HG02884 (cell line): ENCODE results near the gene NUBP2.
A peak's percentile ranks its signal among the peaks of the same experiment; 100 is the strongest.

Experiments used
- ATAC-seq: cut with Tn5 transposase; IDR thresholded peaks from one replicate; pipeline ENCODE4 v1.9.1; 2021; ENCODE audit warnings: mild to moderate bottlenecking, moderate library complexity; ENCODE audit not compliant: unreplicated experiment

Gene NUBP2, protein sequence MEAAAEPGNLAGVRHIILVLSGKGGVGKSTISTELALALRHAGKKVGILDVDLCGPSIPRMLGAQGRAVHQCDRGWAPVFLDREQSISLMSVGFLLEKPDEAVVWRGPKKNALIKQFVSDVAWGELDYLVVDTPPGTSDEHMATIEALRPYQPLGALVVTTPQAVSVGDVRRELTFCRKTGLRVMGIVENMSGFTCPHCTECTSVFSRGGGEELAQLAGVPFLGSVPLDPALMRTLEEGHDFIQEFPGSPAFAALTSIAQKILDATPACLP

DNA sequence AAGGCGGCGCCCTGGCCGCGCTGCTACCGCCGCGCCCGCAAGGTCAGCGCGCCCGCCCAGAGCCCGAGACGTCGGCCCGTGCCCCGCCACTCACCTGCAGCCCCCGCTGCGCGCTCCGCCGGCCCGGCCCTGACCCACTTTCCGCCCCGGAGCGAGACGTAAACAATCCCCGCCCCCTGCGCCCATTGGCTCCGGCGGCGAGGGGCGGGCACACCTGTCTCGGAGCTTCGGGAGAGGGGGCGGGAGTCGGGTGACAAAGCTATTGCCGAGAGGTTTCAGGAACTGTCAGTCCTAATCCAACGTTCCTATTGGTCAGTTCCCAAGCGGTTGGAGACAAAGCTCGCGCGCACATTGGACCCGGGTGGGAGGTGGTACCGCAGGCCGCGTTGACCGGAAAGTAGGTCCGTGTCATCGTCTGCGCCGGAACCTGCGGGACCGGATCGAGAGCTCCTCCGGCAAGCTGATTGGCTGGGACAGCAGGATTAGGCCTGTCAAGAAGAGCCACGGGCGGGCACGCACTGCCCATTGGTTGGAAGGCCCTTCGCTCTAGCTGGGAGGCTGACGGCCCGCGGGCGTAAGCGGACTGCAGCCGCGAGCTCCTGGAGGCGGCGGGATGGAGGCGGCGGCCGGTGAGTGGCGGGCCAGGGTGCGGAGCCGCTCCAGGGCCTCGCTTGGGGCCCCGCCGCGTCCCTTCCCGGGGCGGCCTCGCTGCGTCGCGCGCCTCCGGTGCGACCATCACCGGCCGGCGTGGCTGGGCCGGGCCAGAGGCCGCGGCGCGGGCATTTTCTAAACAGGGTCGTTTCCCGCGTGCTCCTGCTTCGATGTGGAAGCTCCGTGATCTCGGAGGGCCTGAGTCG is at the start of gene NUBP2, which contains the start of gene SPSB3:
TSS of gene NUBP2 (plus strand) at position 553 of the 857 bp plus-strand sequence. CDS start at position 614, 61 bp downstream.
TSS of gene SPSB3 (minus strand) at position 164 of the 857 bp plus-strand sequence. CDS start 1,088 bp downstream, outside the sequence.
- peak; percentile 78 for ATAC-seq

DNA sequence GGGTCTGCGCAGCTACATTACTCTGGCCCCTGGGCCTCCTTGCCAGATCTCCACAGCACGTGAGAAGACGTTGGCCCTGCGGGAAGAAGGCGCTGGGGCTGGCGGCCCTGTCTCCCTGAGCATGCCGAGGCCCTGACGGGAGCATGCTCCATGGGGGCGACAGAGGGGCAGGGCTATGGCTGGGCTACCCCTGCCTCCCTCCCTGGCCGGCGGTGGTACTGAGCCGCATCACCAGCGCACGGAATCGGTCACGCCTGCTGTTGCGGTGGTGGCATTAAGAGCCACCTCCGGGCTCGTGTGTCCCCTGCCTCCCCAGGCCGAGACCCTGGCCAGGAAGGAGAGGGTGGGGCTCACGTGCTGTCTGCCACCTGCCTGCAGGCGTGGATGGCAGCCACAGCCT is 48.6 kb upstream of the NUBP2 start:
- no peak for ATAC-seq

DNA sequence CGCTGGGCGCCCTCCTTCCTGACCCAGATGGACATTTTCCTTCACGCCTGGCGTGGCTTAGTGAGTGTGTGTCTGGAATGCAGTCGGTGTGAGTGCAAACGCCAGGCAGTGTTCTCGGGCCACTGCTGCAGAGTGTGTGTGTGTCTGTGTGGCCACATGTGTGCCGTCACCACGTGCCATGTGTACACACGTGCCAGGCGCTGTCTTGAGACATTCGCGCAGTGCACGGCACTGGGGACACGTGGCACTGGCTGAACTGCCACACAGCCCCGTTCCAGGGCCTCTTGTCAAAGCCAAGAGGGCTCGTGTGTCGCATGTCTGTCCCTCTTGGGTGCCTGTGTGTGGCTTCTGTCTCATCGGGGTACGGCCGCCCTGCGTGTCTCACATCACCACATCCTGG is 47.9 kb upstream of the NUBP2 start:
- no peak for ATAC-seq

DNA sequence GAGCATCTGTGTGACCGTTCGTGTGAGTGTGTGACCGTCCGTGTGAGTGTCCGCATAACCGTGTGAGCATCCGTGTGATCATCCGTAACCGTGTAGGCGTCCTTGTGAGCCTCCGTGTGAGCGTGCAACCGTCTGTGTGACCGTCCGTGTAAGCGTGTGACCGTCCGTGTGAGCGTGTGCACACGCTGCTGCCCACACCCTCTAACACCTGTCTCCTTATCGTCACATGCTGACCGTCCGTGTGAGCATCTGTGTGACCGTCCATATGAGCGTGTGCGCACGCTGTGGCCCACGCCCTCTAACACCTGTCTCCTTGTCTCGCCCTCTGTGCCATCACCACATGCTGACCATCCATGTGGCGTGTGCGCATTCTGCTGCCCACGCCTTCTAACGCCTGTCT is 42.5 kb upstream of the NUBP2 start:
- ATAC-seq: no peak

DNA sequence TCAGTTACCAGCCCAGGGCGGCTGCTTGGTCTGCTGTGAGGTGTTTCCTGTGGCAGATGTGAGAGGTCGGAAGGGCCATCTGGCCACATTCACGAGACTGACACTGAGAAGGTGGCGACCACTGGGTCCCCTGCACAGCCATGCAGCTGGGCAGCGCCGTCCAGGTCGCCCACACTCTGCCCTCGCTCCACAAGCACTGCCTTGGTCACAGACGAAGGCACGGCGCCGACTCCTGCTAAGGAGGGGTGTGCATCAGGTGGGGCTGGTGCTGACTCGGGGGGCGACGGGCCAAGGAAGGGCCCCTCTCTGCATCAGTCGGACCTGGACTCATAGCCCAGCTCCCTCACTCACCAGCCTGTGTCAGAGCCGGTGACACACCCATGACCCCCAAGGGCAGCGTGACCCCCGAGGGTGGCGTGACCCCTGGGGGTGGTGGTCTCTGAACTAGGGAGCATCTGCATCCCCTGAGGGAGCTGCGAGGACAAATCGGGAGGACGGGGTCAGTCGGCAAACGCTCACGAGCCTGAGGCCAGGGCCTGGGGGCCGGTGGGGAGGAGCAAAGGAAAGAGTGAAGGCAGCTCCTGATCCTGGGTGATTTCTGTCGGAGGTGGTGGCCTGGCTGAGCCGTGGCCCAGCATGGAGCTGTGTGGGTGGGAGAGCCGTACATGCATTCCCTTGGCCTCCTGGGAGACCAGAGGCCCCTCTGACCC is 41.8 kb upstream of the NUBP2 start:
- no peak for ATAC-seq

DNA sequence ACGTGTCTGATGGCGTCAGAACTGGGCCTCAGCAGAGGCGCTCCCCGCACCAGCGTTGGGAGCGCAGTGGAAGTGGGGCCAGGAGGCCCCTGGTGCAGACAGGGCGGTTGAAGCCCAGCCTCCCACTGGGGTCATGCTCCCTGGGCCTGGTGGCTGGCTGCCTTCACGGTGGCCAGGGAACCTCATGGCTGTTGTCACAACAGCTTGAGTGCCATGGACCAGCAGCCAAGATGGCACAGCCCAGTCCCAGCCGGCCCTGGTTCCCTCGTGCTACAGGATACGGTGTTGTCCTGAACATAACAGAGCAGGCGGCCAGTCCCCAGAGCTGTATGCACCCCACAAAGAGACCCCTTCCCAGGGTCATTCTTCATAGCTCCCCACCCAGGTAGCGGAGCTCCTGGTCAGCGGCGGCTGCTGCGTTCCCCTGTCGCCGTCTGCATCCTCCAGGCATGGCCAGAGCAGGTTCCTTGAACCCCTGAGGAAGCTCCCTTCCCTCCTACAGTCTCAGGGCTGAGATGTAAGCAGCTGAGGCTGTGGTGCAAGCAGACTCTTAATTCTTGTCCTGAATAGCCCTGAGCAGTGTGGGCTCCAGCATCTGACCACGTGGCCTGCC is 41.1 kb upstream of the NUBP2 start:
- no peak for ATAC-seq

DNA sequence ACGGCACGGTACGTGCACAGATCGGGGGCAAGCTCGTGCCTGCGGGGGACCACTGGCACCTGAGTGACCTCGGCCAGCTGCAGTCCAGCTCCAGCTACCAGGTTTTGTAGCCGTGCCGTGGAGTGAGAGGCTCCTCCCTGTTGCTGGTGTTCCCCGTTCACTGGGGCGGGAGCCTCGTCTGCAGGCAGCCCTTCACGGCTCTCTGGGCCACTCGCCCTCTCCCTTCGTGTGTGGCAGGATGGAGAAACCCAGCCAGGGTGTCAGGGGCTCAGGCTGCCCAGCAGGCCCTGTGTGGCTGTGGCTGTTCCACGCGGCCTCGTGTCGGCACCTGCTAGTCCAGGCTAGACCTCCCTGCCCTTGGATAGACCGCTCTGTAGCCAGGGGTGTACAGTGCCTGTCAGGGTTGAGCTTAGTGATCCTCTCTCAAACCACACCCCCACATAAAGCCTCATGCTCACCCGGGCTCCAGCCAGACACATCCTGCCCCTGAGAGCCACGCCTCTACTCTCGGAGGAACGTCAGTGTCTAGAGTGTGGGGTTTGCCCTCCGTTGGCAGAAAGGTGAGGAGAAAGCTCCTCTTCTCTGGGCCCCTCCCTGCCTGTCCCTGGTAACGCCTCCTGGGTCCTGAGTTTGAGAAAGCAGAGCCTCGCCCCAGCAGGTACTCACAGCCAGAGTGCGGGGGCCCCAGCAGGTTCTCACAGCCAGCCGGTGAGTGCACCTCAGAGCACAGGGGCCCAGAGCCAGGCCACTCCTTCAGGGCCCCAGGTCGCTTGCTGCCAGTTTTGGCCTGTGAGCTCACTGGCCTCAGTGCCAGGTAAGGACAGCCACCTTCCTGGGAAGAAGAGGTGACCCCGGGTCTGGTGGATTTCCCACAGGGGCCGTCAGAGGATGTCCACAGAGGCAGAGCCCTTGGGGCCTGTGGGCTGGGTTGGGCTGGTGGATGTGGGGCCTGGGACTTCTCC is 39.1 kb upstream of the NUBP2 start:
- no peak for ATAC-seq

DNA sequence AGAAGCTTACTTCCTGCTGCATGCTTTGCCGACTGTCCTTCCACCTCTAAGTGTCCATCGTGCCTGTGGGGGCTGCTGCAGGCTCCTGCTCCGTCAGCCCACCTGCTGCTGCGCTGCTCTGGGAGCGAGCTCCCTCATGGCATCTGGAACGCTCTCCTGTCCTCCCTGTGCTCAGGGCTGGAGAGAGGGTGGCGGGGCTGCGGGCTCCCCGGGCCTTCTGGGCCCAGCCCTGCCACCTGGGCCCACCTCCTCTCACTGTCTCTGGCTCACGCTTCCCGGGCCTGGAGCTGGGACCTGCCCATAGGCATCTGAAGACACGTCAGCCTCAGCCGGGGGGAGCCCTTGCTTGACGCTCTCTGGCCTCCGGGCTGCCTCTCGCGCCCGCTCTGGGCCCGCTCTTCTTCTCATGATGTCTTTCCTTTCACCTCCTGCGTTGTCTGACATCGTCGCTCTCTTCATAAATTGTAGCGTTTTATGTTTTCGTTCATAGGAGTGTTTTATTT is 38.4 kb upstream of the NUBP2 start:
- ATAC-seq: no peak

DNA sequence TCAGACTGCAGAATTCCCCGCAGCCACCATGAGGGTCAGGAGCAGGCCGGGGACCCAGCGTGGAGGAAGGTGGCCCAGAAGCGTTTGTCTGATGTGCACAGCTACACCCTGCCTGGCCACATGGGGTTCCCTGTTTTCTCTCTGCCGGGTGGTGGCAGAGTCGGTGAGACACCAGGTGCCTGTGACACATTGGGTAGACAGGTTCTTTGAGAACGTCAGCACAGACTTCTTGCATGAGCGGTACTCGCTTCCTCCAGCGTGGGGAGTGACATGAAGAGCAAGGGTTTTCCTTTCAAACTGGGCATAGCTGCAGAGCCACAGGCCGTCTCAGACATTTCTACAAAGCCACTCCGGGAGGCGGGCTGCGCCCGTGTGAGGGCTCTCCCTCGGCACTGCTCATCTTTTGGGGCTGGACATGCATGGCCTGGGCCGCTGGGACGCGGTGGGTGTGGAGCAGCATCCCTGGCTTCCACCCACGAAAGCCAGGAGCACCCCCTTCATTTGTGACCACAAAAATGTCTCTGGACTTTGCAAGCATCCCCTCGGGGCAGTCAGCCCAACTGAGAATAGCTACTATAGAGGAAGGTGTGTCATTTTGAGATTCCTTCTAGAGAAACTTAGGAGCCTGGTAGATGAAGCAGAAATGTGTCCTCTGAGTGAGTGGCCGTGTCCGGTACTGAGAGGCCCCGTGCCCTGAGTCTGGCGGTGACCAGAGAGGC is 37.4 kb upstream of the NUBP2 start:
- ATAC-seq: no peak

DNA sequence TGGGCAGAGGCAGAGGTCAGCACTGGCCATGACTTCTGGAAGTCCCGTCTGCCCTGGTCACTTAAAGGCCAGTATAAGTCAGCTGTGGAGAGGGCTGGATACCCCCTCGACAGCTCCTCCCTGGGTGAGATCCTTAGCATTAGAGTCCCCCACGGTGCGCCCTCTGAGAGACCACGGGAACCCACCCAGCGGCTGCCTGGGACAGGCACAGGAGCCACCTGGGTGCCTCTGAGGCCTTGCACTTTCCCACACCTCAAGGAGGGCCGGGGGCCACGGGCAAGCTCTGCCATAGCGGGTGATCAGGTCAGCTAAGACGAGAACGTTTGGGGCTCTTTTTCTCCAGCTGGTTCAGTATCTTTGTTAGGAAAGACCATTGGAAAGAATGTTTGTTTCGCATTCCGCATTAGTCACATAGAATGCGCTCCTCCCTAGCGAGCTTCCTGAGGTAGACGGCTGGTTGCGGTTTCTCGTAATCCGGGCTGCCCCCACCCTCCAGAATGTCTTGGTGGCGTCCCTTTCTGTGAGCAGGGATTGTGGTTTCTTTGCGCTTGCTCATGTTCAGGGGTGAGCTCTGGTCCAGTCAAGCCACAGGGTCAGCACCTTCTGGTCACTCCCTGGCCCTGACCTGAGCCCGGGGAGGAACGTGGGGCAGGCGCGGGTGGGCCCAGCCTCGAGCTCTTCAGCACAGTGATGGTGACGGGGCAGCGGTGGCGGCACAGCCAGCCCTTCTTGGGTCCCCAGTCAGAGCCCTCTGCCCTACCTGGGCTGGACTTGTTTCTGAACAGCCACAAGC is 36.7 kb upstream of the NUBP2 start:
- ATAC-seq: no peak

DNA sequence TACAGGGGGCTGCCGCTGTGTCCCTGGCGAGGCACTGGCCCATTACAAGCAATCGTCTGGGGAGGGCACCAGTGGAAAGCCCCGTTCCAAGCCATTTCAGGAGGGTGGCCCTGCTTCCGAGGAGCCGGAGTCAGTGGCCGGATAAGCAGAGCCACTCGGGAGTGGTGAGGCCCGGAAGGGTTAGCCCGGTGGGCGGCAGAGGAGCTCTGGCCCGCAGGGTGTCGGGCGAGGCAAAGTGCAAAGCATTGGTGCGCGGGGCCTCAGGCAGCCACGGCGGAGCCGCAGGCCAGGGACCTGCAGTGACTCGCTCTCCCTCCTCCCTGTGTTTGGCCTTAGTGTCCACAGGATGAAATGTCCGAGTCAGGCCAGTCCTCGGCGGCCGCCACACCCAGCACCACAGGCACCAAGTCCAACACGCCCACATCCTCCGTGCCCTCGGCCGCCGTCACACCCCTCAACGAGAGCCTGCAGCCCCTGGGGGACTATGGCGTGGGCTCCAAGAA is 36.0 kb upstream of the NUBP2 start:
- no peak for ATAC-seq

DNA sequence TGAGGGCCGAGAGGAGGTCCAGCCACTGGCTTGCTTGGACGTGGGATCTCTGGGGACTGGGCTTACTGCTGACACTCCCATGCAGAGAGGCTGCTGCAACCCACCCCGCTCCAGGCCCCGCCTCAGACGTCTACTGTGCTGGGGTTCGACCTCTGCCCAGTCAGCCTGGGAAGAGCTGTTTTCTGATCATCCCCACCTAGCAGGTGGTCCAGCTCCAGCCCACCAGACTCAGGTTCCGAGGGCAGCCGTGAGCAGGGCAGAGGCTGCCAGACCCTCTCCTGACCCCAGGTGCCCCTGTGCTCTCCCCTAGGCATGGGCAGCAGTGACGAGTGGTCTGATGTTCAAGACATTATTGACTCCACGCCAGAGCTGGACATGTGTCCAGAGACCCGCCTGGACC is 34.8 kb upstream of the NUBP2 start:
- ATAC-seq: no peak

DNA sequence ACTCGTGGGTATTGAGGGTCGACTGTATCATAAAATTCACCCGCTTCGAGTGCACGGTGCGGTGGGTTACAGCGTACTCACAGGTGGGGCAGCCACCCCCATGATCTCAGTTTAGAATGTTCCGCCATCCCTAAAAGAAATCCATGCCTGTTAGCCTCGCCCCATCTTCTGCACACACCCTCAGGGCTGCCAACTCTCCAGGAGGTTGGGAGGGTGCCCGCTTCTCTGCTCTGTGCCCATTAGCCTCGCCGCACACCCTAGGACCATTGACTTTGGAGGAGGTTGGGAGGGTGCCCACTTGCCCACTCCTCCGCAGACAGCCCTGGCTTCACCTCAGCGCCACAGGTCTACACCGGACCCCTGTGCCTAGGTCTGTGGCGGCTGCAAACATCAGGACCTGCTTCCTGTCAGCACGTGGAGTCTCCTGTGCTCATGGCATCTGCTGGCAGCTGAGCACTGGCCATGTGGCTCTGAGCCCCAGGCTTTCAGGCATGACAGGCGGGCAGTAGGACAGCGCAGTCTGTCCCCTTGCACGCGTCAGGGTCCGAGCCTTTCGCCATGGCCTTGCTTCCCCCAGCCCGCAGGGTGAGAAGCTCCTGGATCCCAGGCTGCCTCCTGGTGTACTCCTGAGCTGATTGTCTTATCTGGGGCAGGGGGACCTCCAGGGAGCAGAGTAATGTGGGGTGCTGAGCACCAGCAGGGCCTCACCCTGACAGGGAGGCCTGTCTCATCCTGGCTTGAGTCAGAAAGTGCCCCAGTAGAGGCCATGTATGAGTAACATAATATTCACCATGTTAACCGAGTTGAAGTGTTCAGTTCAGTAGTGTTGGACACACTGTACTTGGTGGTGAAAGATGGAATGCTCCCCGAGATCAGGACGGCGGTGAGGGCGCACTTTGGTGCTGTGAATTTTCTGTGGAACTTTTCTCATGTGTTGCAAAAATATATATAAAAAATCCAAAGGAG is 33.3 kb upstream of the NUBP2 start:
- ATAC-seq: no peak

DNA sequence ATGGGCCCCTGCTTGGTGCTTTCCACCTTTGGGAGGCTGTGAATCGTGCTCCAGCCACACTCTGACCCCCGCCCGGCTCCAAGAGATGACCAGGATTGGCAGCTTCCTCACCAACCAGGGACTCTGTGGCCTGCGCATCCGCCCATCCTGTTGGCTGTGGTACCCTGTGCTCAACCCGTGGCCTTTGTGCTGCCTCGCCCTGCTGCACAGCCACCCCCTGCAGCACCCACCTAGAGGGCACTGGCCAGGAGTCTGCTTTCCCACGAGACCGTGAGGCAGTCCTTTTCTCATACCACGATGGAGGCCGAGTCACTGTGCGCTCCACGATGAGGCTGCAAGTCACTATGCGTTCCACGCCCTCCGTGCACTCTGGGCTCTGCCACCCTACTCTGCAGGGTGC is 30.8 kb upstream of the NUBP2 start:
- no peak for ATAC-seq

DNA sequence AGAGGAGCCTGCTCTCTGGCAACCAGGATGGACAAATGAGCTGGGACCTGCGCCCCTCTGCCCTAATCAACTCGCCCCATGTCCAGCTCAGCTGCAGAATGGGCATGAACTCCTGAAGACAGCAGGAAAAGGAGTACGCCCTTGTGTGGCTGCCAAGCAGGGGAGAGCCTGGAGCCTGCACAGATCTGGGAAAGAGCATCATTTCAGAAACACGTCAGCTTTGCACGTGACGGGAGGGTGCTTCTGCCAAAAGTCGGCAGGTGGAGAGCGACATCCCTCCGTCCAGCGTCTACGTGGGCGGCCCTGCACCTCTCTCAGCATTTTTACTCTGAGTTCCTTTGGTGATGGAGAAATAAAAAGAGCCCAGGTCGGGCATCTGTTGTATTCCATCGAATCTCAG is 29.9 kb upstream of the NUBP2 start:
- ATAC-seq: no peak

DNA sequence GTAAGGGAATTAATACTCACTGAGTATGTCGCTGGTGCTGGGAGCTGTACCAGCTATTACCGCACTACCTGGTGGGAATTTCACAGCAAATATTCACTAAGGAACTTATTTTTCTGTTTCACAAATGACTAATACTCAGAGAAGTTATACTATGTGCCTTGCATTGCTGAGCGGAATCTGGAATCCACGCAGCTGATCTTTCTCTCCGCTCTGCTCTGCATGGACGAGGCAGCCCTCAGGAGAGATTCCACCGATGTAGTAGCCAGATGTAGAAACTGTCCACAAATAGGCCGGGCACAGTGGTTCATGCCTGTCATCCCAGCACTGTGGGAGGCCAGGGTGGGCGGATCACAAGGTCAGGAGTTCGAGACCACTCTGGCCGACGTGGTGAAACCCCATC is 28.6 kb upstream of the NUBP2 start:
- no peak for ATAC-seq
